T-helper 17 cell (primary cell): ENCODE data around the gene MCC. TPM values are rescaled to one million over a fixed set of nuclear protein-coding genes. Genes with fewer than 3 reads are reported as not detected.
A peak's percentile ranks its signal among the peaks of the same experiment; 100 is the strongest.

Experiments used
- ATAC-seq: fragments of 150-1000 bp; cut with Tn5 transposase; 2 replicates; pipeline ENCODE4 v1.10.0; 2021; ENCODE audit warnings: mild to moderate bottlenecking, moderate library complexity
- DNase-seq, 3 donors: peaks; one replicate each; pipeline versions ENCODE4 v3.0.0 to v3.0.0-alpha.2; 2020 to 2021
- H3K9me3 ChIP-seq: one replicate; pipeline ENCODE4 v1.7.0; 2013; ENCODE audit warnings: low read length, mild to moderate bottlenecking; ENCODE audit not compliant: control insufficient read depth, poor library complexity, severe bottlenecking
- H3K27ac Mint-ChIP-seq: one replicate; pipeline ENCODE4 v1.8.0; 2022; ENCODE audit warnings: mild to moderate bottlenecking, moderate library complexity, mixed read lengths
- H3K27me3 Mint-ChIP-seq: one replicate; pipeline ENCODE4 v1.8.0; 2022; ENCODE audit warnings: mixed read lengths
- H3K36me3 Mint-ChIP-seq: one replicate; pipeline ENCODE4 v1.8.0; 2022; ENCODE audit warnings: low read depth, mixed read lengths
- H3K4me1 Mint-ChIP-seq: one replicate; pipeline ENCODE4 v1.8.0; 2022; ENCODE audit warnings: mild to moderate bottlenecking, mixed read lengths
- H3K4me3 Mint-ChIP-seq: one replicate; pipeline ENCODE4 v1.8.0; 2022; ENCODE audit warnings: mild to moderate bottlenecking, moderate library complexity, mixed read lengths
- total RNA-seq, 4 donors: library from RNA in 2 of 4; stranded (reverse) in 2 of 4; gene quantifications; one replicate each; pipeline ENCODE4 v1.2.3 and lab custom pipeline; 2022 to 2026

The MCC gene
- total RNA-seq, 2 donors from 2014 or later, result 2.2 to 4.4 TPM

- Mint-ChIP-seq H3K4me3 (peak overlapping the region; percentile 97), H3K27me3 (peaks cover 39% of the 10 kb centered on the region), H3K4me1 (peaks cover 32% of the 10 kb centered on the region), H3K36me3 (peaks cover 2% of the 10 kb centered on the region), H3K27ac (peak overlapping the region; percentile 83)
- no peaks in the 10 kb centered on the region for H3K9me3 ChIP-seq
- ATAC-seq (peak; percentile 14), DNase-seq (no peak)
These were observed 193.1 kb downstream of the MCC start for GRCh38 chr5:113295111-113295539.

DNA sequence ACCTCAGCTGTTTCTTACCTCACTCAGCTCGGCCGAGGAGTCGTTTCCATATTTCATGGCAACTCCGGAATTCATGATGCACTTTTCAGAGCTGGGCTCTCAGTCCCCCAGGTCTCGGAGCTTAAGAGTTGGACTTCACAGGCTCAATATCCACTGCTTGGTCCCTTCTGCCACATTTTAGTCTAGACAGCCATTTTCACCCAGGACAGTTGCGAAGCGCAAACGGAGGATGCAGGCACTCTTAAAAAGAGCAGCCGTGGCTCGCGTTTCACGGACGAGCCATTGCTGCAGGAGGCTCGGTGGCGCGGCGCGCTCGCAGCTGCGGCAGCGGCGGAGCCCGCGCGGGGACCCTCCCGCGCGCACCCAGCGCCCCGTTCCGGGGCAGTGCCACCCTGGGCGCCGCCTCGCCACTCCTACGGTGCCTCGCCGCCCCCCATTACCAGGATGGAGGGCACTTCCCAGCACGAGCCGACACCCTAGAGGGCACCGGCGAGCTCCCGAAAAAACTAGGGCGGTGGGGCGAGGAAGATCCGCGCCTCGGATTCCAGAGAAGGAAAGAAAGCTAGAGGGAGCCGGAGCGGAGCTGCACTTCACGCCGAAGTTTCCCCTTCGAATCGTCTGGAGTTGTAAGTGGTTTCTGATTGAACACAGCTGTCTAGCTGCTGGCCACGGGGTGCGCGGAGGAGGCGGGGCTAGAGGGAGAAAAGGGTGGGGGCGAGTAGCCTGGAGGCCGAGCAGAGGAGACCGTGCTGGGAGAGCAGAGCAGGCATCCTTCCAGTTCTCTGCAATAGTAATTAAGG lies 193.7 kb downstream of the MCC start:
- peaks cover 32% of the 10 kb centered on the region for H3K4me1 Mint-ChIP-seq
- peaks cover 39% of the 10 kb centered on the region for H3K27me3 Mint-ChIP-seq
- peak overlapping the region; percentile 83 for H3K27ac Mint-ChIP-seq
- peak overlapping the region; percentile 97 for H3K4me3 Mint-ChIP-seq
- peak; percentile 92 for ATAC-seq
- DNase-seq, result peak; percentile 52 to 60 (median 56)
- H3K36me3 Mint-ChIP-seq, result peaks cover 2% of the 10 kb centered on the region
- no peaks in the 10 kb centered on the region for H3K9me3 ChIP-seq

DNA sequence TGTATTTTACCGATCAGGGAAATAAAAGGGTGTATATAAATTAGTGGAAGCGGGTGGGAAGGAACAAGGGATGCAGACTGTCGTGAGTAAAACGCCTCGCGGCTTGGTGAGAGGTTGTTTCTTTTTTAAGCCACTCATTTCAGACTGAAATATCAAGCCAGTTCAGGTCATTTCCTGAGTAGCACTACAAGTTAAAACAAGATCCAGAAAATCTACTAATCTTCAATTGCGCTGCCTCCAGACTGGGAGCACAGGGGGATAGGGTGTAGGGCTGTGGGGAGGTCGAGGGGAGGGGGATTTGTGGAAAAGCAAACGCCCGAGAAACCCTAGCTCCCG lies 194.3 kb downstream of the MCC start:
- Mint-ChIP-seq H3K4me3 (peak overlapping the region; percentile 97), H3K27me3 (peaks cover 39% of the 10 kb centered on the region), H3K27ac (peak overlapping the region; percentile 83), H3K4me1 (peaks cover 32% of the 10 kb centered on the region), H3K36me3 (peaks cover 2% of the 10 kb centered on the region)
- no peak for DNase-seq
- H3K9me3 ChIP-seq, result no peaks in the 10 kb centered on the region
- peak; percentile 7 for ATAC-seq

DNA sequence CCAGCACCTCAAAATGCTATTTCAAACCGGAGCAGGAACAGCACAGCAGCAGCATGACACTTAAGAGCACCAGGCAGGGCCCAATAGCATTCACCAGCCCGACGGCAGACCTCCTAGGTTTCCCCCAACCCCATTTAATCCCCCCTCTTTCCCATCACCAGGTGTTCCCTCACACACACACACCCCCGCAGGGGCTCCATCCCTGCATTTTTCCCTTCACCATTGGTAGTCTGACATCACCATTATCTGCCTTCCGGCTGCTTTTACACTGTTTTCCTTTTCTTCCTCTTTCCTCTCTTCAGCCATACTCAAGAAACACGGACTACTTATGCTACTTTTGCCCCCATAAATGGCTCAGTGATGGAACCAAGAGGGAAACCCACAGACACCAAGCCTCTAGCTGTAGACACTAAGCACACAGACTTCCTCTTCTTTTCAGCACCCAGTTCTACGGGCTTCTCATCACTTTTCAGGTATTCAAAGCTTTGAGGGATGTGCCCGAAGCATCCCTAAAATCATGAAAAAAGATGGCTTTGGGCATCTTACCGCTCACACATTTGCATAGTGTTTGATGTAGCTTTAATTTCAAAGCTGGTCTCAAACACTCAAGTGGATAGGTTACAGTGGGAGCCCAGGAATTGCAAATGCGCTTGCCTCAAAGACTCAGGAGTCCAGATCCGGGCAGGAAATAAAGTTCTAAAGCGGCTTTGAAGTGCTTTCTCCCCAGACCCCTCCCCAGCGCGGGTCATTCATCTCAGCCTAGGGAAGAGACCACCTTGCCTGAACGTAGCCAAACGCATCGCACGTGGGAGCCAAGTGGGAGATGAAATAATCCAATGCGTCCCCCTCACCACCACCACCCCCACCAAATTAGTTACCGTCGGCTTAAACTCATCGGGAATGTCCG lies 194.9 kb downstream of the MCC start:
- H3K4me3 Mint-ChIP-seq, result peak overlapping the region; percentile 97
- peaks cover 2% of the 10 kb centered on the region for H3K36me3 Mint-ChIP-seq
- H3K4me1 Mint-ChIP-seq, result peaks cover 32% of the 10 kb centered on the region
- no peaks in the 10 kb centered on the region for H3K9me3 ChIP-seq
- peaks cover 34% of the 10 kb centered on the region for H3K27me3 Mint-ChIP-seq
- peak overlapping the region; percentile 32 for H3K27ac Mint-ChIP-seq
- DNase-seq (no peak), ATAC-seq (no peak)

DNA sequence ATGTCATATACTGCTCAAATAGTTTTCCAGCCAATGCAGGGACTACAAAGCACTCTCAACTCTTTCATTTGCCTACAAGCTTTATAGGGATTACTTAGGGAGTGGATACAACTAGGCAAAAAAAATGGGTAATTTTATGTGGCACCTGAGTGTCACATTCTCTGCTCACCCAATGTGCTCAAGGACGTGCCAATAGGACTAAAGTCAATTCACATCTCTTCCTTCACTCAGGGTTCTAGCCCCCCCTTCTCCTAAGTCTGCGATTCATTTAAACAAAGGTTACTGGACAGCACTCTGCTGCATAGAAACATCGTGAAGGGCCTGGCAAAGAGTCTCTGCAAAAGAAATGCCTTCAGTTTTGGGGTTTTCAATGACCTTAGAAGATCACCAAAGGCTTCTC lies 195.8 kb downstream of the MCC start:
- Mint-ChIP-seq H3K4me1 (peaks cover 26% of the 10 kb centered on the region), H3K4me3 (peak overlapping the region; percentile 97), H3K36me3 (peaks cover 2% of the 10 kb centered on the region), H3K27me3 (peaks cover 25% of the 10 kb centered on the region), H3K27ac (peak overlapping the region; percentile 32)
- no peaks in the 10 kb centered on the region for H3K9me3 ChIP-seq
- DNase-seq, result no peak
- ATAC-seq, result no peak

GRCh38 chr5:113283558-113283957 lies 204.7 kb downstream of the MCC start:
- Mint-ChIP-seq H3K4me1 (peaks cover 3% of the 10 kb centered on the region), H3K27me3 (no peaks in the 10 kb centered on the region), H3K27ac (no peak overlapping the region), H3K36me3 (no peaks in the 10 kb centered on the region), H3K4me3 (no peak overlapping the region)
- DNase-seq (no peak), ATAC-seq (no peak)
- H3K9me3 ChIP-seq, result no peaks in the 10 kb centered on the region

DNA sequence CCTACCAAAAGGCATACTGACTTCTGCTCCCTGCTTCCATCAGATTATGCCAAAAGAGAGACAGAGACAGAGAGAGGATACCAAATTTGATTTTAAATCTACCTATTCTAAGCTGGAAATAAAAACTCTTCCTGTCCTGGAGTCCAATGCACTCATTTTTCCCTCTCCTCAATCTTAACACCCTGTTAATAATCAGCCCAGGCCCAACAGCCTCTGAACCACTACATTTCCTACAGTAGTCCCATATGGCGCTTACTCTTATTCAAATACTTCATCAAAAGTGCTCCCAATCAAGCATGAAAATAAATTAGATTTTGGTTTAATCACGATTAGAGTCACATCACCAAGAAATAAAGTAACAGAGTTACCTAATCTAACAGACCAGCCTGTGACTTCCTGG lies 205.8 kb downstream of the MCC start:
- no peaks in the 10 kb centered on the region for H3K36me3 Mint-ChIP-seq
- H3K27me3 Mint-ChIP-seq, result no peaks in the 10 kb centered on the region
- H3K4me3 Mint-ChIP-seq, result no peak overlapping the region
- peaks cover 5% of the 10 kb centered on the region for H3K4me1 Mint-ChIP-seq
- DNase-seq, result no peak
- H3K9me3 ChIP-seq, result no peaks in the 10 kb centered on the region
- H3K27ac Mint-ChIP-seq, result no peak overlapping the region
- no peak for ATAC-seq

- Mint-ChIP-seq H3K27me3 (no peaks in the 10 kb centered on the region), H3K27ac (no peak overlapping the region), H3K4me3 (no peak overlapping the region), H3K36me3 (no peaks in the 10 kb centered on the region), H3K4me1 (peaks cover 5% of the 10 kb centered on the region)
- ATAC-seq, result no peak
- H3K9me3 ChIP-seq, result no peaks in the 10 kb centered on the region
- no peak for DNase-seq
These were observed 207.1 kb downstream of the MCC start for GRCh38 chr5:113281194-113281593.

DNA sequence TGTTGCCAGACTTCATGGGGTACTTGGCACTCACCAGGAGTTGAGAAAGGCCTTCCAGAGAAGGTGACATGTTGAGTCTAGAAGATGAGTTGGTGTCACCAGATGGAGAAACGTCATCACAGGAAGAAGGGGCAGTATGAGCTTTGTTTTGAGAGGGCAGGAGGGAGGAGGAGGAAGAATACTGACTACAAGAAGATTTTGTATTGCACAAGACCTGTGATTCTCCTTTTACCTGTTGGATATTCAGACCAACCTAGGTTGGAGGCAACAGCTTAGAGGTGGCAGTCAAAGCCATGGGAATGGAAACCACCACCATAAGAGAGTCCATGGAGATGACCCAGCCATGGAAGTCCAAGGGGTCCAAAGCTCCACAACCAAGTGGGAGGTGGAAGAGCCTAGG lies 207.7 kb downstream of the MCC start:
- ATAC-seq (no peak), DNase-seq (no peak)
- no peaks in the 10 kb centered on the region for H3K9me3 ChIP-seq
- H3K36me3 Mint-ChIP-seq, result no peaks in the 10 kb centered on the region
- no peak overlapping the region for H3K4me3 Mint-ChIP-seq
- H3K4me1 Mint-ChIP-seq, result peaks cover 5% of the 10 kb centered on the region
- no peaks in the 10 kb centered on the region for H3K27me3 Mint-ChIP-seq
- H3K27ac Mint-ChIP-seq, result no peak overlapping the region

- no peaks in the 10 kb centered on the region for H3K9me3 ChIP-seq
- Mint-ChIP-seq H3K27me3 (no peaks in the 10 kb centered on the region), H3K4me1 (peaks cover 7% of the 10 kb centered on the region), H3K27ac (no peak overlapping the region), H3K4me3 (no peak overlapping the region), H3K36me3 (no peaks in the 10 kb centered on the region)
- DNase-seq, result no peak
- ATAC-seq, result no peak
These were observed 209.3 kb downstream of the MCC start for GRCh38 chr5:113278976-113279375.

- H3K4me1 Mint-ChIP-seq, result peaks cover 15% of the 10 kb centered on the region
- no peak overlapping the region for H3K27ac Mint-ChIP-seq
- no peaks in the 10 kb centered on the region for H3K36me3 Mint-ChIP-seq
- DNase-seq (no peak), ATAC-seq (no peak)
- H3K9me3 ChIP-seq, result no peaks in the 10 kb centered on the region
- no peaks in the 10 kb centered on the region for H3K27me3 Mint-ChIP-seq
- no peak overlapping the region for H3K4me3 Mint-ChIP-seq
These were observed 211.8 kb downstream of the MCC start for GRCh38 chr5:113276493-113276892.

GRCh38 chr5:113276001-113276400 lies 212.3 kb downstream of the MCC start:
- no peaks in the 10 kb centered on the region for H3K36me3 Mint-ChIP-seq
- H3K27me3 Mint-ChIP-seq, result no peaks in the 10 kb centered on the region
- no peak for DNase-seq
- H3K27ac Mint-ChIP-seq, result no peak overlapping the region
- no peak overlapping the region for H3K4me3 Mint-ChIP-seq
- H3K9me3 ChIP-seq, result no peaks in the 10 kb centered on the region
- no peak for ATAC-seq
- H3K4me1 Mint-ChIP-seq, result peaks cover 15% of the 10 kb centered on the region

GRCh38 chr5:113274836-113275414 lies 213.3 kb downstream of the MCC start:
- Mint-ChIP-seq H3K4me1 (peaks cover 15% of the 10 kb centered on the region), H3K27me3 (no peaks in the 10 kb centered on the region), H3K4me3 (no peak overlapping the region), H3K36me3 (no peaks in the 10 kb centered on the region), H3K27ac (no peak overlapping the region)
- ATAC-seq (no peak), DNase-seq (no peak)
- H3K9me3 ChIP-seq, result no peaks in the 10 kb centered on the region
